Measurements from ENCODE around the gene CCND3. TPM values are rescaled to one million over a fixed set of nuclear protein-coding genes. Genes with fewer than 3 reads are reported as not detected.

The CCND3 gene
- total RNA-seq, 1 experiment from 2014 or later, result 26.6 TPM

- H3K4me1 ChIP-seq (ENCODE audit: control insufficient read depth in 1 of 2, insufficient read depth in 2 of 2, low read length in 2 of 2), result peaks cover 10 to 23% of the 10 kb centered on the region in 2 experiments
- no peaks in the 10 kb centered on the region for H3K9me3 ChIP-seq (ENCODE audit: control insufficient read depth in 1 of 2, insufficient read depth in 1 of 2, low read depth in 1 of 2, low read length in 2 of 2)
- H3K4me2 ChIP-seq (ENCODE audit: low read length), result no peak overlapping the region
- no TSS peak for BruUV-seq (replicated peaks)
- ChIA-PET POLR2A (no interaction called here), RAD21 (ENCODE audit: low non-redundant PET in 1 of 2, low total read pairs in 2 of 2, uncharacterized antibody in 2 of 2, unreplicated experiment in 2 of 2) (interaction anchor here in 1 of 2 experiments (0.5 kb wide), 1 partner anchor 46 kb away, joined by 3 read pairs; no protein-coding TSS in a partner anchor), CTCF (no interaction called here)
- no peaks in the 10 kb centered on the region for H3K9me2 ChIP-seq (ENCODE audit: insufficient read depth)
- H3K79me2 ChIP-seq (ENCODE audit: insufficient read depth, low read length), result no peaks in the 10 kb centered on the region
- no peak overlapping the region for H3K9ac ChIP-seq (ENCODE audit: low read length)
- H3K36me3 ChIP-seq (ENCODE audit: control insufficient read depth in 1 of 2, insufficient read depth in 2 of 2, low read length in 2 of 2), result no peaks in the 10 kb centered on the region
- H4K20me1 ChIP-seq (ENCODE audit: insufficient read depth), result no peaks in the 10 kb centered on the region
- H3K4me3 ChIP-seq (replicated peaks in 1 of 2; ENCODE audit: low read depth in 1 of 2, low read length in 2 of 2), result no peak overlapping the region
- intact Hi-C loops (cut with micrococcal nuclease), result no loop called here
- no peak overlapping the region for H3K27ac ChIP-seq (ENCODE audit: low read depth, low read length)
- ATAC-seq (no peak), DNase-seq (ENCODE audit: low read depth, low spot score) (no peak)
- TF ChIP-seq TCF7L2 (IDR thresholded peaks at IDR 0.05; ENCODE audit: borderline replicate concordance, extremely low read depth, insufficient read depth, insufficient read length) (no peak), MAX (IDR thresholded peaks at IDR 0.05) (no peak)
- no peak overlapping the region for H2AFZ ChIP-seq (ENCODE audit: low read depth, low read length, poor library complexity, severe bottlenecking)
- H3K27me3 ChIP-seq (ENCODE audit: insufficient read depth, low read length), result no peaks in the 10 kb centered on the region
These were observed 31.2 kb upstream of the CCND3 start for GRCh38 chr6:41972826-41973225.

- H3K27ac ChIP-seq (ENCODE audit: low read depth, low read length), result no peak overlapping the region
These were observed 28.8 kb upstream of the CCND3 start for GRCh38 chr6:41970436-41970846.

More at GRCh38 chr6:41970436-41970846, 28.8 kb upstream of the CCND3 start:
- Histone ChIP-seq H3K4me3 (replicated peaks in 1 of 2; ENCODE audit: low read depth in 1 of 2, low read length in 2 of 2) (no peak overlapping the region), H3K4me2 (ENCODE audit: low read length) (no peak overlapping the region), H2AFZ (ENCODE audit: low read depth, low read length, poor library complexity, severe bottlenecking) (no peak overlapping the region), H3K9ac (ENCODE audit: low read length) (no peak overlapping the region), H3K9me2 (ENCODE audit: insufficient read depth) (no peaks in the 10 kb centered on the region), H3K9me3 (ENCODE audit: control insufficient read depth in 1 of 2, insufficient read depth in 1 of 2, low read depth in 1 of 2, low read length in 2 of 2) (no peaks in the 10 kb centered on the region), H3K27me3 (ENCODE audit: insufficient read depth, low read length) (no peaks in the 10 kb centered on the region), H3K36me3 (ENCODE audit: control insufficient read depth in 1 of 2, insufficient read depth in 2 of 2, low read length in 2 of 2) (no peaks in the 10 kb centered on the region), H4K20me1 (ENCODE audit: insufficient read depth) (no peaks in the 10 kb centered on the region), H3K4me1 (ENCODE audit: control insufficient read depth in 1 of 2, insufficient read depth in 2 of 2, low read length in 2 of 2) (peaks cover 24 to 32% of the 10 kb centered on the region in 2 experiments), H3K79me2 (ENCODE audit: insufficient read depth, low read length) (no peaks in the 10 kb centered on the region)
- ATAC-seq, result no peak
- ChIA-PET CTCF (no interaction called here), POLR2A (no interaction called here), RAD21 (ENCODE audit: low non-redundant PET in 1 of 2, low total read pairs in 2 of 2, uncharacterized antibody in 2 of 2, unreplicated experiment in 2 of 2) (no interaction called here)
- TF ChIP-seq SRF (IDR thresholded peaks at IDR 0.05; ENCODE audit: low read depth) (no peak), RAD21 (IDR thresholded peaks at IDR 0.05; ENCODE audit: low read depth) (no peak)
- no peak for DNase-seq (ENCODE audit: low read depth, low spot score)
- intact Hi-C loops (cut with micrococcal nuclease), result no loop called here
- no TSS peak for BruUV-seq (replicated peaks)

Data from HCT116 (cell line).